ENCODE data around the gene PTDSS2. TPM values are rescaled to one million over a fixed set of nuclear protein-coding genes. Genes with fewer than 3 reads are reported as not detected.

Gene PTDSS2
- total RNA-seq, 2 donors from 2014 or later = 20.6 to 22.5 TPM

Other genes with a start within 250 kb of the PTDSS2 start
- 10 to 100 TPM; 64.6 to 76.8 TPM for gene BET1L, start 242.9 kb upstream of the PTDSS2 start, total RNA-seq
- 100 to 1,000 TPM; 118 to 134 TPM for gene RIC8A, start 242.6 kb upstream of the PTDSS2 start, total RNA-seq
- gene SIRT3, start 213.9 kb upstream of the PTDSS2 start, total RNA-seq = 10 to 100 TPM; 36.5 to 39.0 TPM
- gene PSMD13, start 213.3 kb upstream of the PTDSS2 start, total RNA-seq = 100 to 1,000 TPM; 133 to 174 TPM
- 1 to 10 TPM; 1.5 to 3.2 TPM for gene NLRP6, start 171.9 kb upstream of the PTDSS2 start, total RNA-seq
- gene PGGHG, start 161.2 kb upstream of the PTDSS2 start, total RNA-seq = 100 to 1,000 TPM; 161 to 273 TPM
- not detected for gene IFITM5, start 150.8 kb upstream of the PTDSS2 start, total RNA-seq
- gene IFITM2, start 142.5 kb upstream of the PTDSS2 start, total RNA-seq = 100 to 1,000 TPM; 542 to 639 TPM
- gene IFITM1, start 136.2 kb upstream of the PTDSS2 start, total RNA-seq = 100 to 1,000 TPM; 306 to 384 TPM
- gene IFITM3, start 129.4 kb upstream of the PTDSS2 start, total RNA-seq = 10 to 100 TPM; 24.4 to 75.8 TPM
- gene B4GALNT4, start 80.8 kb upstream of the PTDSS2 start, total RNA-seq = 1 to 10 TPM; 2.1 to 2.7 TPM
- gene PKP3, start 56.1 kb upstream of the PTDSS2 start, total RNA-seq = 1 to 10 TPM in 1 of 2 donors, under 1 TPM in 1; 0.16 to 1.2 TPM
- gene SIGIRR, start 35.3 kb upstream of the PTDSS2 start, total RNA-seq = 10 to 100 TPM; 59.3 to 68.4 TPM
- 10 to 100 TPM; 34.3 to 56.5 TPM for gene ANO9, start 8.3 kb upstream of the PTDSS2 start, total RNA-seq
- 10 to 100 TPM; 88.9 to 95.3 TPM for gene RNH1, start 57.0 kb downstream of the PTDSS2 start, total RNA-seq
- 10 to 100 TPM; 28.8 to 40.1 TPM for gene HRAS, start 85.3 kb downstream of the PTDSS2 start, total RNA-seq
- gene LRRC56, start 87.2 kb downstream of the PTDSS2 start, total RNA-seq = 1 to 10 TPM; 1.2 to 3.1 TPM
- 1 to 10 TPM; 3.1 to 5.5 TPM for gene LMNTD2, start 110.5 kb downstream of the PTDSS2 start, total RNA-seq
- gene RASSF7, start 110.7 kb downstream of the PTDSS2 start, total RNA-seq = 10 to 100 TPM; 13.5 to 14.2 TPM
- gene PHRF1, start 126.2 kb downstream of the PTDSS2 start, total RNA-seq = 10 to 100 TPM; 29.7 to 31.0 TPM
- gene IRF7, start 165.7 kb downstream of the PTDSS2 start, total RNA-seq = 10 to 100 TPM; 46.7 to 95.8 TPM
- under 1 TPM in 1 of 2 donors, not detected in 1; 0.09 TPM for gene CDHR5, start 174.7 kb downstream of the PTDSS2 start, total RNA-seq
- not detected for gene SCT, start 176.9 kb downstream of the PTDSS2 start, total RNA-seq
- 1 to 10 TPM; 1.7 to 2.0 TPM for gene DRD4, start 187.0 kb downstream of the PTDSS2 start, total RNA-seq
- gene DEAF1, start 244.9 kb downstream of the PTDSS2 start, total RNA-seq = 10 to 100 TPM; 40.5 to 66.1 TPM
- 10 to 100 TPM; 17.0 to 17.8 TPM for gene TMEM80, start 245.5 kb downstream of the PTDSS2 start, total RNA-seq